ENCODE results near the gene DEPP1. TPM values are rescaled to one million over a fixed set of nuclear protein-coding genes. Genes with fewer than 3 reads are reported as not detected.

The DEPP1 gene
- total and polyA plus RNA-seq, 2 of the 13 experiments (the other 11 are each of a cell fraction or from before 2014, with no cell fraction given), result 14.8 to 270 TPM

DNA sequence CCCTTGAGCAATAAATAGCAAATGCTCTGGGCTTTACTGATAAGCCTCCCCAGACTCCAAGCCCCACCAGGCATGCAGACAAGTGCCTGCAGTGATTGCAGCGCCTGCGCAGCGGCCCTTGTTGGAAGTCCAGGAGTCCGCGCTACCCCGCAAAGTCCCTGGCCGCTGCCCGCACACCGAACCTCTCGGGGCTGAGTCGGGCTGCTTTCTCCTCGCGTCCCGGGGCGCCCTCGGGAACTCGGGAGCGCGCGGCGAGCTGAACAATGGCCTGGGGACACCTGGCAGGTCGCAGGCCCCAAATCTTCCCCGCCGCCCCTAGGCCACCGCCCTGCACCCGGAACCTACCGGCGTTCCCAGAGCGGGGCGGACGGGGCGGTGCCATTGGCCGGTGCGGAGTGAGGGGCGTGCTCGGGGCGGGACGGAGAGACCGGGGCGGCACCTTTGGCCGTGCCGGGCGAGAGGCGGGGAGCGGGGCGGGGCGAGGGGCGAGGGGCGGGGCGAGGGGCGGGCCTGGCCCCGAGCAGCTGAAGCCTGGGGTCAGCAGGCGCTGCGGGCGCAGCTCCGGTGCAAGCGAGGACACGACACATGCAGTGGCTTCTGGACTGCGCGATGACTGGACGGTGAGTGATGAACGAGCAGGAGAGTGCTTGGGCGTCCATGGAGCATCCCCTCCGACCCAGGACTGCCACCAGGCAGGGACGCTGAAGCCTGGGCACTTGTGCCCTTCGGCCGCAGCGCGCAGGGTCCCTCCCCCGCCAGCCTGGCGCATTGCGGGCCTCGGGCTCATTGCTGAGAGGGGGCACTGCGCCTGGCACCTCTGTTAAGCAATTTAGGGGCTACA is 19.1 kb downstream of the DEPP1 start, which contains the start of gene RASSF4 (continued):
- TF ChIP-seq TMF1 (CRISPR knock-in tag; IDR thresholded peaks at IDR 0.05; ENCODE audit: low read depth) (peak; percentile 80), ZNF235 (CRISPR knock-in tag; IDR thresholded peaks at IDR 0.05; ENCODE audit: borderline replicate concordance) (0 out of 2 replicates have a peak, but pooled peaks have one; percentile 37), HOXA9 (CRISPR knock-in tag; IDR thresholded peaks at IDR 0.05; ENCODE audit: borderline replicate concordance) (no peak), SKI (IDR thresholded peaks at IDR 0.05; ENCODE audit: partially characterized antibody) (peak; percentile 62), ZMYM4 (CRISPR knock-in tag; IDR thresholded peaks at IDR 0.05) (peak; percentile 69; the same call in 1 of the 2 replicates), HNF4A (CRISPR knock-in tag; IDR thresholded peaks at IDR 0.05) (peak; percentile 43), FOXM1 (CRISPR knock-in tag; IDR thresholded peaks at IDR 0.05) (no peak), SETDB1 (CRISPR knock-in tag; IDR thresholded peaks at IDR 0.05; ENCODE audit: borderline replicate concordance) (no peak), KDM5B (CRISPR knock-in tag; IDR thresholded peaks at IDR 0.05; ENCODE audit: borderline replicate concordance) (peak; percentile 49; the same call in 1 of the 2 replicates), ZNF776 (CRISPR knock-in tag; IDR thresholded peaks at IDR 0.05) (peak; percentile 36; the same call in 1 of the 2 replicates), TCF12 (IDR thresholded peaks at IDR 0.05) (no peak), TCF12 (CRISPR knock-in tag; IDR thresholded peaks at IDR 0.05) (0 out of 2 replicates have a peak, but pooled peaks have one; percentile 56), CCDC6 (CRISPR knock-in tag; IDR thresholded peaks at IDR 0.05) (0 out of 2 replicates have a peak, but pooled peaks have one; percentile 17), POLR2A (IDR thresholded peaks at IDR 0.05; ENCODE audit: insufficient read depth in 1 of 2, low read depth in 2 of 2, low read length in 2 of 2) (peak; percentile 75 to 94), ARID2 (CRISPR knock-in tag; IDR thresholded peaks at IDR 0.05; ENCODE audit: borderline replicate concordance) (0 out of 2 replicates have a peak, but pooled peaks have one; percentile 55), PRMT3 (CRISPR knock-in tag; IDR thresholded peaks at IDR 0.05; ENCODE audit: borderline replicate concordance, low read depth) (no peak; the same call in 1 of the 2 replicates), SIN3A (IDR thresholded peaks at IDR 0.05; ENCODE audit: borderline replicate concordance, low read depth, low read length) (peak; percentile 57; the same call in 1 of the 2 replicates), ZNF232 (CRISPR knock-in tag; IDR thresholded peaks at IDR 0.05; ENCODE audit: borderline replicate concordance) (0 out of 2 replicates have a peak, but pooled peaks have one; percentile 49), REL (CRISPR knock-in tag; conservative IDR thresholded peaks at IDR 0.05) (0 out of 2 replicates have a peak, but pooled peaks have one; percentile 55)
- TF ChIP-seq, protein P1, sequence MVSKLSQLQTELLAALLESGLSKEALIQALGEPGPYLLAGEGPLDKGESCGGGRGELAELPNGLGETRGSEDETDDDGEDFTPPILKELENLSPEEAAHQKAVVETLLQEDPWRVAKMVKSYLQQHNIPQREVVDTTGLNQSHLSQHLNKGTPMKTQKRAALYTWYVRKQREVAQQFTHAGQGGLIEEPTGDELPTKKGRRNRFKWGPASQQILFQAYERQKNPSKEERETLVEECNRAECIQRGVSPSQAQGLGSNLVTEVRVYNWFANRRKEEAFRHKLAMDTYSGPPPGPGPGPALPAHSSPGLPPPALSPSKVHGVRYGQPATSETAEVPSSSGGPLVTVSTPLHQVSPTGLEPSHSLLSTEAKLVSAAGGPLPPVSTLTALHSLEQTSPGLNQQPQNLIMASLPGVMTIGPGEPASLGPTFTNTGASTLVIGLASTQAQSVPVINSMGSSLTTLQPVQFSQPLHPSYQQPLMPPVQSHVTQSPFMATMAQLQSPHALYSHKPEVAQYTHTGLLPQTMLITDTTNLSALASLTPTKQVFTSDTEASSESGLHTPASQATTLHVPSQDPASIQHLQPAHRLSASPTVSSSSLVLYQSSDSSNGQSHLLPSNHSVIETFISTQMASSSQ (IDR thresholded peaks at IDR 0.05; ENCODE audit: low read depth), result no peak
- TF ChIP-seq, protein P1 (CRISPR knock-in tag; IDR thresholded peaks at IDR 0.05; ENCODE audit: borderline replicate concordance), result peak; percentile 59; the same call in 1 of the 2 replicates
- TF ChIP-seq, protein P2, sequence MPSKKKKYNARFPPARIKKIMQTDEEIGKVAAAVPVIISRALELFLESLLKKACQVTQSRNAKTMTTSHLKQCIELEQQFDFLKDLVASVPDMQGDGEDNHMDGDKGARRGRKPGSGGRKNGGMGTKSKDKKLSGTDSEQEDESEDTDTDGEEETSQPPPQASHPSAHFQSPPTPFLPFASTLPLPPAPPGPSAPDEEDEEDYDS (CRISPR knock-in tag; IDR thresholded peaks at IDR 0.05), result peak; percentile 56; the same call in 1 of the 2 replicates
